GM13976 (cell line): ENCODE data around the gene KPNA5.

Experiments
- DNase-seq: peaks from one replicate; pipeline ENCODE4 v3.0.0; 2012; ENCODE audit warnings: low spot score
- CTCF ChIP-seq: IDR thresholded peaks from 2 replicates; pipeline ENCODE4 v1.5.1; 2012; ENCODE audit warnings: borderline replicate concordance, mild to moderate bottlenecking; ENCODE audit not compliant: insufficient read depth; ENCODE audit errors: extremely low read depth, missing control alignments, control extremely low read depth
- in situ Hi-C: fragments of 300-500 bp; cut with MboI; formaldehyde crosslinking; loops from one replicate; pipeline ENCODE4 v1.12.0; 2022; ENCODE audit warnings: low sequenced_read_pairs, mixed read lengths, inconsistent platforms; ENCODE audit not compliant: unreplicated experiment

KPNA5 gene

GRCh38 chr6:116680880-116681672 lies at the start of gene KPNA5:
KPNA5 (plus strand) TSS chr6:116681211; CDS start chr6:116681335, 124 bp downstream.
- DNase-seq = peak; percentile 92
- in situ Hi-C loops = no loop called here
- TF ChIP-seq CTCF = no peak

- no peak for TF ChIP-seq CTCF
- no peak for DNase-seq
- in situ Hi-C loops = no loop called here
Observed at GRCh38 chr6:116631379-116631990, 49.5 kb upstream of the KPNA5 start.

- in situ Hi-C loops = no loop called here
- TF ChIP-seq CTCF = peak; percentile 14
- DNase-seq = no peak
Observed at GRCh38 chr6:116633685-116634084, 47.3 kb upstream of the KPNA5 start.

- in situ Hi-C loops = no loop called here
- DNase-seq = no peak
- no peak for TF ChIP-seq CTCF
Observed at GRCh38 chr6:116648156-116648555, 32.9 kb upstream of the KPNA5 start.

GRCh38 chr6:116649129-116649528 lies 31.9 kb upstream of the KPNA5 start:
- in situ Hi-C loops = no loop called here
- TF ChIP-seq CTCF = no peak
- no peak for DNase-seq

- no peak for DNase-seq
- no peak for TF ChIP-seq CTCF
- in situ Hi-C loops = no loop called here
Observed at GRCh38 chr6:116651916-116652315, 29.1 kb upstream of the KPNA5 start.

- no peak for TF ChIP-seq CTCF
- in situ Hi-C loops = no loop called here
- DNase-seq = no peak
Observed at GRCh38 chr6:116661594-116661993, 19.4 kb upstream of the KPNA5 start.
